Measurements from ENCODE around the gene HSP90AB1. TPM values are rescaled to one million over a fixed set of nuclear protein-coding genes. Genes with fewer than 3 reads are reported as not detected.
A peak's percentile ranks its signal among the peaks of the same experiment; 100 is the strongest.

HSP90AB1 gene
- polyA plus RNA-seq, 4 donors = 100 to 773 (median 351) TPM

- Histone ChIP-seq H3K4me1 (ENCODE audit: control insufficient read depth in 3 of 3, insufficient read depth in 2 of 3, low read depth in 1 of 3, low read length in 2 of 3) (peaks cover 0 to 28% (median 20%) of the 10 kb centered on the region in 3 donors), H3K27me3 (ENCODE audit: control insufficient read depth in 3 of 3, insufficient read depth in 3 of 3, low read length in 3 of 3) (peaks cover 4 to 13% (median 5%) of the 10 kb centered on the region in 3 donors), H3K4me3 (ENCODE audit: low read depth in 1 of 3, low read length in 3 of 3) (peak overlapping the region; percentile 66 to 85 (median 85)), H3K9me3 (ENCODE audit: control insufficient read depth in 2 of 2, insufficient read depth in 1 of 2, low read depth in 1 of 2, low read length in 1 of 2) (no peaks in the 10 kb centered on the region), H3K36me3 (ENCODE audit: control insufficient read depth in 3 of 3, insufficient read depth in 2 of 3, low read depth in 1 of 3, low read length in 3 of 3) (peaks cover 0 to 37% (median 0%) of the 10 kb centered on the region in 3 donors), H3K27ac (ENCODE audit: low read depth in 1 of 3, low read length in 2 of 3) (peak overlapping the region; percentile 82 to 84 (median 84))
- whole genome bisulfite sequencing, 3 donors = 4 to 5% (median 4%) methylated on average over 13 of the region's 13 CpGs
- DNase-seq (peak; percentile 40 to 44), FAIRE-seq (no peak)
These were observed 17.5 kb downstream of the HSP90AB1 start for GRCh38 chr6:44264154-44265006.

DNA sequence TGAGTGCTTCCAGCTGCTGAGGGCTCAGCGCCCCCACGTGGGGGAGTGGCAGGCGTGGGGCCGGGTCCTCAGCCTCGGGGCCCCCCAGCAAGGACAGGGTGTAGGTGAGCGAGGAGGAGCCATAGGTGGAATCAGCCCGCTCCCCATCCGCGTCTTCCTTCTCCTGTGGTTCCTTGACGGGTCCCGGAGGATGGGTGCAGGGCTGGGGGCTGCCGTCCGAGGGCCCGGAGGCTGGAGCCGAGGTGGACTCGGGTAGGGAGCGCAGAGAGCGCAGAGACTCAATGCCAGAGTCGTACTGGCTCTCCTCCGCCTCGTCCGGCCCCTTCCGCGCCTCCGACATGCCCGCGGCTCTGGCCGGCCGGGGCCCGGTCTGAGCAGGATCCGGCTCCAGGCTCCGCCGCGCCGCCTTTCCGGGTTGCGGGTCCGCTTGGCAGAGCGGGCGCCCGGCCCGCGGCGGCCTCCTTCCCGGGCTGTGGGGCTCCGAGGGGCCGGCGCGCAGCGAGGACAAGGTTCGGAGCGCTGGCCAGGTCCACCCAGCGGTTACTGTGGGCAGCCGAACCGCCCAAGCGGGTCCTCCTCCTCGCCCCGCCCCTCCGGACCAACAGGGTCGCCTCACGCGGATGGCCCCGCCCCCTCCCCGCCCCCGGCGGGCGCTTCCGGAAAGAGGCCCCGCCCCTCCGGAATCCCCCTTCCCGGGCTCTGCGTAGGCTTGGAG is 18.3 kb downstream of the HSP90AB1 start, which contains the start of gene NFKBIE:
Gene NFKBIE (minus strand): TSS at position 545 of the 715 bp plus-strand sequence. CDS start 205 bp downstream, at position 340.
- DNase-seq (peak; percentile 86 to 96), FAIRE-seq (no peak)

GRCh38 chr6:44265722-44266233 is 18.9 kb downstream of the HSP90AB1 start:
- DNase-seq (no peak), FAIRE-seq (no peak)
- peaks cover 0 to 23% (median 0%) of the 10 kb centered on the region in 3 donors for H3K36me3 ChIP-seq (ENCODE audit: control insufficient read depth in 3 of 3, insufficient read depth in 2 of 3, low read depth in 1 of 3, low read length in 3 of 3)
- peaks cover 4 to 21% (median 9%) of the 10 kb centered on the region in 3 donors for H3K27me3 ChIP-seq (ENCODE audit: control insufficient read depth in 3 of 3, insufficient read depth in 3 of 3, low read length in 3 of 3)
- peaks cover 0 to 28% (median 20%) of the 10 kb centered on the region in 3 donors for H3K4me1 ChIP-seq (ENCODE audit: control insufficient read depth in 3 of 3, insufficient read depth in 2 of 3, low read depth in 1 of 3, low read length in 2 of 3)
- H3K27ac ChIP-seq (ENCODE audit: low read depth in 1 of 3, low read length in 2 of 3) = peak overlapping the region in 1 of 3 donors; percentile 82
- peak overlapping the region; percentile 66 to 85 (median 85) for H3K4me3 ChIP-seq (ENCODE audit: low read depth in 1 of 3, low read length in 3 of 3)
- peaks cover 0 to 2% of the 10 kb centered on the region in 2 donors for H3K9me3 ChIP-seq (ENCODE audit: control insufficient read depth in 2 of 2, insufficient read depth in 1 of 2, low read depth in 1 of 2, low read length in 1 of 2)
- 59 to 67% (median 64%) methylated on average over 17 of the region's 17 CpGs for WGBS, 3 donors

More for the DNA sequence above, 18.3 kb downstream of the HSP90AB1 start, which contains the start of gene NFKBIE:
- WGBS, 3 donors = 0 to 1% (median 0%) methylated on average over 52 to 72 of the region's 72 CpGs
- Histone ChIP-seq H3K4me1 (ENCODE audit: control insufficient read depth in 3 of 3, insufficient read depth in 2 of 3, low read depth in 1 of 3, low read length in 2 of 3) (peaks cover 0 to 28% (median 20%) of the 10 kb centered on the region in 3 donors), H3K27me3 (ENCODE audit: control insufficient read depth in 3 of 3, insufficient read depth in 3 of 3, low read length in 3 of 3) (peaks cover 4 to 21% (median 9%) of the 10 kb centered on the region in 3 donors), H3K9me3 (ENCODE audit: control insufficient read depth in 2 of 2, insufficient read depth in 1 of 2, low read depth in 1 of 2, low read length in 1 of 2) (peaks cover 0 to 2% of the 10 kb centered on the region in 2 donors), H3K27ac (ENCODE audit: low read depth in 1 of 3, low read length in 2 of 3) (peak within 1 kb of the TSS; percentile 82 to 84 (median 84)), H3K4me3 (ENCODE audit: low read depth in 1 of 3, low read length in 3 of 3) (peak within 1 kb of the TSS; percentile 66 to 85 (median 85)), H3K36me3 (ENCODE audit: control insufficient read depth in 3 of 3, insufficient read depth in 2 of 3, low read depth in 1 of 3, low read length in 3 of 3) (peaks cover 0 to 29% (median 0%) of the 10 kb centered on the region in 3 donors)

DNA sequence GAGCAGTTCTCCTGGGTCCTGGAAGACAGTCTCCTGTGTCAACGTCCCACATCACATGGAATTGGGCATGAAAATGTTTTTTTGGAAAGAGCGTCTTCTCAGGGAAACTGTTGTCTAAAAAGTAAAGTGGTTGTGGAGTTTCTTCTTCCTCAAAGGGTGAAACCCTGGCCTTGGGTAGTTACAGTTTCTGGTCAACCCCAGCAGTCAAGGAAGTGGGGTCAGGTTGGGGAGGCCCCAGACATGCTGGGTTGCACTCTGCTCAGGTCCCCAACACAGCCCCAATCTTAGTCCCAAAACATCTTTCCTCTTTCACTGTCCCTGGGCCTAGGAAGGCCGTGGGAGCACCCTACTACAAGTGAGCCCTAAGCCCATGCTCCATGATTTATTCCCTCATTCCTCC is 19.4 kb downstream of the HSP90AB1 start:
- FAIRE-seq (no peak), DNase-seq (no peak)
- peak overlapping the region in 1 of 3 donors; percentile 49 for H3K27ac ChIP-seq (ENCODE audit: low read depth in 1 of 3, low read length in 2 of 3)
- peaks cover 0 to 28% (median 20%) of the 10 kb centered on the region in 3 donors for H3K4me1 ChIP-seq (ENCODE audit: control insufficient read depth in 3 of 3, insufficient read depth in 2 of 3, low read depth in 1 of 3, low read length in 2 of 3)
- 57 to 77% (median 64%) methylated on average over 3 of the region's 3 CpGs for WGBS, 3 donors
- H3K27me3 ChIP-seq (ENCODE audit: control insufficient read depth in 3 of 3, insufficient read depth in 3 of 3, low read length in 3 of 3) = peaks cover 4 to 26% (median 12%) of the 10 kb centered on the region in 3 donors
- H3K4me3 ChIP-seq (ENCODE audit: low read depth in 1 of 3, low read length in 3 of 3) = no peak overlapping the region
- peaks cover 0 to 2% of the 10 kb centered on the region in 2 donors for H3K9me3 ChIP-seq (ENCODE audit: control insufficient read depth in 2 of 2, insufficient read depth in 1 of 2, low read depth in 1 of 2, low read length in 1 of 2)
- H3K36me3 ChIP-seq (ENCODE audit: control insufficient read depth in 3 of 3, insufficient read depth in 2 of 3, low read depth in 1 of 3, low read length in 3 of 3) = peaks cover 0 to 20% (median 0%) of the 10 kb centered on the region in 3 donors

- Histone ChIP-seq H3K27me3 (ENCODE audit: control insufficient read depth in 3 of 3, insufficient read depth in 3 of 3, low read length in 3 of 3) (peaks cover 7 to 35% (median 15%) of the 10 kb centered on the region in 3 donors), H3K9me3 (ENCODE audit: control insufficient read depth in 2 of 2, insufficient read depth in 1 of 2, low read depth in 1 of 2, low read length in 1 of 2) (peaks cover 0 to 2% of the 10 kb centered on the region in 2 donors), H3K4me3 (ENCODE audit: low read depth in 1 of 3, low read length in 3 of 3) (no peak overlapping the region), H3K4me1 (ENCODE audit: control insufficient read depth in 3 of 3, insufficient read depth in 2 of 3, low read depth in 1 of 3, low read length in 2 of 3) (peaks cover 0 to 24% (median 20%) of the 10 kb centered on the region in 3 donors), H3K27ac (ENCODE audit: low read depth in 1 of 3, low read length in 2 of 3) (no peak overlapping the region), H3K36me3 (ENCODE audit: control insufficient read depth in 3 of 3, insufficient read depth in 2 of 3, low read depth in 1 of 3, low read length in 3 of 3) (peaks cover 0 to 11% (median 0%) of the 10 kb centered on the region in 3 donors)
- 44 to 67% (median 58%) methylated on average over 10 of the region's 10 CpGs for WGBS, 3 donors
- DNase-seq (no peak), FAIRE-seq (no peak)
These were observed 20.4 kb downstream of the HSP90AB1 start for GRCh38 chr6:44267252-44267651.

GRCh38 chr6:44268095-44268628 is 21.3 kb downstream of the HSP90AB1 start:
- FAIRE-seq = no peak

DNA sequence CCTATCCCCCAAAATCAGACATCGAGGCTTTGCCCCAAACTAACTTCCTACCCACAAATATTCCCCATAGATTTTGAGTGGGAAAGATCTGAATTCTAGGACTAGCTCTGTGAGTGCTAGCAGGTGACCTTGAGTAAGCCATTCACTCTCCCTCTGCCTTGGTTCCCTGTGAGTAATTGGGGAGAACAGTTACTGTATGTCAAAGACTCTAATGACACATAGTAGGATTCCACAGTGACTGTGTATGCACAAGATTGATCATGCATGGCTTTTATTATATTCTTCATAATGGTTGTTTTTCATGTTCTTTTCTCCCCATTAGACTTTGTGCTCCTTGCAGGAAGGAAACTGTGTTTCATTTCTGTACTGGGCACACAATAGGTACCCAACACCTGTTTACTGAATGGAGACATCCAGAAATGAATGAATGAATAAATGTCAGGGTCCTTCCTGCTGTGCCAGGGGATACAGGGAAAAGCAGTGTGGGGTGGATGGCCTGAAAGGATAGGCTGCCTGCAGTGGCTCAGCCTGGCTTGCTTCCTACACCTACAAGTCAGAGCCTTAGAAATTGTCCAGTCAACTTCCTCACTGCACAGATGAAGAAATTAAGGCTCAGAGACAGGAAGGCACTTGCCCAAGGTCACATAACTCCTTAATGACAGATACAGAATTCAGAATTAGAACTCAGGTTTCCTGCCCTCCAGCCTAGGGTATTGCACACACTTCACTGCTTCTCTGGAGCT is 22.4 kb downstream of the HSP90AB1 start:
- 40 to 74% (median 71%) methylated on average over 1 of the region's 1 CpG for WGBS, 3 donors
- DNase-seq = no peak
- H3K4me1 ChIP-seq (ENCODE audit: control insufficient read depth in 3 of 3, insufficient read depth in 2 of 3, low read depth in 1 of 3, low read length in 2 of 3) = peaks cover 0 to 4% (median 2%) of the 10 kb centered on the region in 3 donors
- H3K27ac ChIP-seq (ENCODE audit: low read depth in 1 of 3, low read length in 2 of 3) = no peak overlapping the region
- peaks cover 0 to 2% of the 10 kb centered on the region in 2 donors for H3K9me3 ChIP-seq (ENCODE audit: control insufficient read depth in 2 of 2, insufficient read depth in 1 of 2, low read depth in 1 of 2, low read length in 1 of 2)
- no peaks in the 10 kb centered on the region for H3K36me3 ChIP-seq (ENCODE audit: control insufficient read depth in 3 of 3, insufficient read depth in 2 of 3, low read depth in 1 of 3, low read length in 3 of 3)
- peaks cover 11 to 56% (median 22%) of the 10 kb centered on the region in 3 donors for H3K27me3 ChIP-seq (ENCODE audit: control insufficient read depth in 3 of 3, insufficient read depth in 3 of 3, low read length in 3 of 3)
- FAIRE-seq = no peak
- H3K4me3 ChIP-seq (ENCODE audit: low read depth in 1 of 3, low read length in 3 of 3) = no peak overlapping the region

More at GRCh38 chr6:44268095-44268628, 21.3 kb downstream of the HSP90AB1 start:
- H3K4me1 ChIP-seq (ENCODE audit: control insufficient read depth in 3 of 3, insufficient read depth in 2 of 3, low read depth in 1 of 3, low read length in 2 of 3) = peaks cover 0 to 15% (median 13%) of the 10 kb centered on the region in 3 donors
- DNase-seq = peak; percentile 67 to 71
- peaks cover 0 to 2% of the 10 kb centered on the region in 2 donors for H3K9me3 ChIP-seq (ENCODE audit: control insufficient read depth in 2 of 2, insufficient read depth in 1 of 2, low read depth in 1 of 2, low read length in 1 of 2)
- no peak overlapping the region for H3K4me3 ChIP-seq (ENCODE audit: low read depth in 1 of 3, low read length in 3 of 3)
- 15 to 22% (median 21%) methylated on average over 5 of the region's 5 CpGs for WGBS, 3 donors
- peaks cover 0 to 3% (median 0%) of the 10 kb centered on the region in 3 donors for H3K36me3 ChIP-seq (ENCODE audit: control insufficient read depth in 3 of 3, insufficient read depth in 2 of 3, low read depth in 1 of 3, low read length in 3 of 3)
- H3K27me3 ChIP-seq (ENCODE audit: control insufficient read depth in 3 of 3, insufficient read depth in 3 of 3, low read length in 3 of 3) = peaks cover 8 to 44% (median 19%) of the 10 kb centered on the region in 3 donors
- H3K27ac ChIP-seq (ENCODE audit: low read depth in 1 of 3, low read length in 2 of 3) = no peak overlapping the region
